ENCODE data around the gene RBM4B.

RBM4B gene

GRCh38 chr11:66706989-66707388 is 29.3 kb upstream of the RBM4B start:
- DNase-seq (ENCODE audit: low spot score), result no peak

GRCh38 chr11:66705587-66706335 is 28.1 kb upstream of the RBM4B start:
- no peak for DNase-seq (ENCODE audit: low spot score)

- no peak for DNase-seq (ENCODE audit: low spot score)
Measured at GRCh38 chr11:66704659-66705360, 27.1 kb upstream of the RBM4B start.

- DNase-seq (ENCODE audit: low spot score), result no peak
Measured at GRCh38 chr11:66701432-66702240, 23.9 kb upstream of the RBM4B start.

- no peak for DNase-seq (ENCODE audit: low spot score)
Measured at GRCh38 chr11:66700742-66701141, 23.1 kb upstream of the RBM4B start.

- no peak for DNase-seq (ENCODE audit: low spot score)
Measured at GRCh38 chr11:66700337-66700736, 22.6 kb upstream of the RBM4B start.

GRCh38 chr11:66698491-66698890 is 20.8 kb upstream of the RBM4B start:
- DNase-seq (ENCODE audit: low spot score), result no peak

- no peak for DNase-seq (ENCODE audit: low spot score)
Measured at GRCh38 chr11:66697988-66698387, 20.3 kb upstream of the RBM4B start.

GRCh38 chr11:66696146-66696545 is 18.5 kb upstream of the RBM4B start:
- DNase-seq (ENCODE audit: low spot score), result no peak

GRCh38 chr11:66694732-66695207 is 17.1 kb upstream of the RBM4B start:
- DNase-seq (ENCODE audit: low spot score), result peak; percentile 95

GRCh38 chr11:66694056-66694410 is 16.3 kb upstream of the RBM4B start:
- no peak for DNase-seq (ENCODE audit: low spot score)

GRCh38 chr11:66693356-66694055 is 15.8 kb upstream of the RBM4B start:
- DNase-seq (ENCODE audit: low spot score), result no peak

- no peak for DNase-seq (ENCODE audit: low spot score)
Measured at GRCh38 chr11:66692871-66693331, 15.2 kb upstream of the RBM4B start.

- DNase-seq (ENCODE audit: low spot score), result no peak
Measured at GRCh38 chr11:66692446-66692845, 14.8 kb upstream of the RBM4B start.

GRCh38 chr11:66691311-66691980 is 13.8 kb upstream of the RBM4B start:
- DNase-seq (ENCODE audit: low spot score), result no peak

- DNase-seq (ENCODE audit: low spot score), result no peak
Measured at GRCh38 chr11:66689661-66690590, 12.2 kb upstream of the RBM4B start.

- DNase-seq (ENCODE audit: low spot score), result no peak
Measured at GRCh38 chr11:66688561-66689534, 11.2 kb upstream of the RBM4B start.

- DNase-seq (ENCODE audit: low spot score), result no peak
Measured at GRCh38 chr11:66687831-66688281, 10.2 kb upstream of the RBM4B start.
